GM18505 (cell line): ENCODE measurements around the gene SENP1.

ENCODE experiments used
- ATAC-seq: cut with Tn5 transposase; IDR thresholded peaks from one replicate; pipeline ENCODE4 v1.9.1; 2021; ENCODE audit not compliant: unreplicated experiment
- POLR2A ChIP-seq: IDR thresholded peaks from 4 replicates; pipeline ENCODE4 v1.6.1; 2011; ENCODE audit warnings: borderline replicate concordance; ENCODE audit not compliant: insufficient read depth, insufficient read length; ENCODE audit errors: extremely low read depth

SENP1 gene

DNA sequence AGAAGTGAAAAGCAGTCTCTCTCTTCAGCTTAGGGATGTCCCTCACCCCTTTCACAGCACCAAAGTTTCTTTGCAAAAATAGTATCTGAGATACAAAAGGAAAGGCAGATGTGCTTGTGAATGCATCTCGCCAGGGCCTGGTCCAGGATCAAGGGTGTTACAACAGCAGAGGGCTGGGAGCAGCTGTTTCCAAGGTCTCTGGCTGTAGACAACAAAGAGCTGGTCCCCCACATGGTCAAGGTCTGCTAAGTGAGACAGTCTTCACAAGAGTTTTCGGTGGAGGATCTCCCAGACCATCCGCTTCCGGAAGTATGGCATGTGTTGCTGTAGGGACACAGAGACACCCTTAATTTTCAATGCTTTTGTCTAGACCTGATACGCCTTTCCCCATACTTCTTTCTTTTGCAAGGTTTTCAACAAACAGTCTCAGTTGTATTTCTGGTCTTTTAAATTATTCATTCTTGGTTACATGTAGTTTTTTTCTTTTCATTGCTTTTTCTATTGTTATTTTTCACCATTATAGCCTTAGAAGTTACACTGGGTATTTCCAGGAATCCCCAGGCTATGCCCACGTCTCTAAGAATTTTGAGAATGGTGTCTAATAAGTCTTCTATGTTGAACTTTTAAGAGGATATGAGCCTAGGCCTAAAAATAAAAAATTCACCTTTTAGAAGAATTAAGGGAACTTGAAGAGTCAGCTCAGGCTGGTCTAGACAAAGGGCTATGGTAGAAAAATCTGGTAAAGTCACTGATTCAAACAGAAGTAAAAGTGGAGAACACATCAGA is 60.6 kb downstream of the SENP1 start:
- no peak for TF ChIP-seq POLR2A
- no peak for ATAC-seq

- no peak for TF ChIP-seq POLR2A
- ATAC-seq = no peak
Observed at GRCh38 chr12:48044396-48044795, 61.5 kb downstream of the SENP1 start.

- ATAC-seq = no peak
- no peak for TF ChIP-seq POLR2A
Observed at GRCh38 chr12:48043771-48044170, 62.1 kb downstream of the SENP1 start.

- no peak for ATAC-seq
- TF ChIP-seq POLR2A = no peak
Observed at GRCh38 chr12:48041591-48042423, 64.1 kb downstream of the SENP1 start.

DNA sequence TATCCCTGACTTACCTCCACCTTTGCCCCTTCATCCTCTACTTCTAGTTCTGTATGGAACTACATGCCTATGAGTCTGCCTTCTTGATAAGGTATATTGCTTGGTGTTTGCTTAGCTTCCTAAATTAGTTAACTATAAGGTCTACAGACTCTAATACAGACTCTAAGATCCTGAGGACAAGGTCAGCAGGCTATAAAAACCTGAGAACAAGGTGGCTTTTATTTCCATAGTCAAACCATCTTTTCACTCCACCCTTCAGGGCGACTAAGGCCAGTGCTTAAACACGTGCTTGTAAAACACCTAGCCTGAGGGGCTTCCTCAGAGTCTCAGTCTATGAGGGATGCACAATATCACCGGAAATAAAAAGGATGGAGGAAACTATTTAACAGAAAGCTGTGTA is 65.5 kb downstream of the SENP1 start:
- ATAC-seq = no peak
- TF ChIP-seq POLR2A = no peak

- no peak for ATAC-seq
- TF ChIP-seq POLR2A = no peak
Observed at GRCh38 chr12:48039151-48039550, 66.7 kb downstream of the SENP1 start.

DNA sequence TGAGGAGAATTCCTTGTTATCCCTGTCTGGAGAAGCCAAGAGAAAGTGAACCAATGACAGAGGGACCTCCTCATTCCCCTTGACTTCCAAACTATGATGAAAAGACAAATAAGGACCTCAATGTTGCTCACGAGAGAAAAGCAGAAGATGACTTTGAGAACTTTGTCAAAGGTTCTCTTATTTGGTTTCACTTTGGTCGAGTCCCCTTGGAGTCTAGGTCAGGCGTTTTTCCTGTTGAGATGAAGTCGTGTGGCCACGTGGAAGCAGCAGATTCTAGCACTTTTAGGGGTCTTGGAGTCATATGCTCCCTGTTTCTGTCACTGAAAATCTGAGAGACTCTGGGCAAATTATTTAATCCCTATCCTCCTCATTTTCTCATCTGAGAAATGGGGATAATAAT is 67.8 kb downstream of the SENP1 start:
- no peak for TF ChIP-seq POLR2A
- ATAC-seq = no peak

GRCh38 chr12:48037267-48037915 is 68.5 kb downstream of the SENP1 start:
- no peak for ATAC-seq
- no peak for TF ChIP-seq POLR2A

- no peak for TF ChIP-seq POLR2A
- no peak for ATAC-seq
Observed at GRCh38 chr12:48036818-48037217, 69.1 kb downstream of the SENP1 start.

DNA sequence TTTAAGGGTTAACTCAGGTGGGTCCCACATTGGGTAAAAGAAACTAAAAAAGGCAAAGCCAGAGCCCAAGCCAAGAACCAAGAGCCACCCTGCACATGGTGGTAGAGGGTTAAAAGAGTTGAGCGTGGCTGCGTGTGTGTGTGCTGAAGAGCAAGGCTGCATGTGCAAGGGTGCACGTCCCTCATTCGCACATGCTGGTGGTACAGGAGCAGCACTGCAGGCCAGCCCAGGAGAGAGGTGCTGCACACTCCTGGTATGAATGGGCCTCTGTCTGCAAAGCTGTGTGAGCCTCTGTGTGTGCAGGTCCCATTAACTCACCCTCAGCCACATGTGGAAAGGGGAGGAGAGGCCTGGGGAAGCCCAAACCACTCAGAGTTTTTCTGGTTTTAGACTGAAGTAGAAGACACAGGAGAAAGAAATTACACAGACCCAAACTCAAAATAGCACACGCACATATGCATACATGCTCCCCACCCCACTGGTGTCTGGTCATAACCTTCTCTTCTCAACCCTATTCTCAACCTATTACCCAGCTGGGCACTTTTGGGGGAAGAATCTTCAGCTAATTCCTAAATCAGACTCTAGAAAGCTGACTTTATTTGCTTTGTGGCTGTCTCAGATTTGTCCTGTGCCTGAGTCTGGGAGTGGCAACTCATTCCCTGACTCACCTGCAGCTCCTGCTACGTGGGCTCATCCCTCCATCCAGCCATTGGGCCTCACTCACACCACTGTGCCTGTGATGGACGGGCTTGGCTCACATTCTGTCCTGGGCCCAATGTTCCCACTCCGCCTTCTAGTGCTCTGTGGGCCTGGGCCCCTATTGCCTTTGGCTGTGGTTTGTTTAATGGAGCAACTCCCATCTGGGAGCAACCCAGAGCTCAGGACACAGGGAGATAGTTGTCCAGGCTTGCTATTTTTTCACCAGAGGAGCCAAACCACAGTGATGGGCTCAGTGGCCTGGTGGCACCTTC is 70.8 kb downstream of the SENP1 start:
- no peak for TF ChIP-seq POLR2A
- ATAC-seq = no peak

GRCh38 chr12:48033451-48033850 is 72.4 kb downstream of the SENP1 start:
- no peak for ATAC-seq
- TF ChIP-seq POLR2A = no peak

- TF ChIP-seq POLR2A = no peak
- ATAC-seq = no peak
Observed at GRCh38 chr12:48032597-48032996, 73.3 kb downstream of the SENP1 start.

GRCh38 chr12:48031135-48031960 is 74.5 kb downstream of the SENP1 start:
- ATAC-seq = no peak

More at GRCh38 chr12:48031135-48031960, 74.5 kb downstream of the SENP1 start:
- no peak for TF ChIP-seq POLR2A
